ENCODE results near the gene TSPAN11. TPM values are rescaled to one million over a fixed set of nuclear protein-coding genes. Genes with fewer than 3 reads are reported as not detected.

TSPAN11 gene
- total and polyA plus RNA-seq, 2 donors (not counting 3 experiments of a cell fraction or from before 2014, with no cell fraction given) = 2.1 to 3.9 TPM

DNA sequence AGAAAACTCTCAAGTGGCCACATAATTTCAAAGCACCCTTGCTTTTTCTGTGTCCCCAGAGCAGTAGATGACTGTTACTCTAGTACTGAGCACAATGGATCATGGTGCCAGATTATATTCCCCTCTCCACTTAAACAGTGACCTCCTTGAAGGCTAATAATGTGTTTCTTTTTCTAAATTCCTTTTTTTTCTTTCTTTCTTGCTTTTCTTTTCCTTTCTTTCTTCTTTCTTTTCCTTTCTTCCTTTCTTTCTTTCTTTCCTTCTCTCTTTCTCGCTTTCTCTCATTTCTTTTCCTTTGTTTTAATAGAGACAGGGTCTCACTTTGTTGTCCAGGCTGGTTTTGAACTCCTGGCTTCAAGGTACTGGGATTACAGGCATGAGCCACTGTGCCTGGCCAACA, 26.2 kb upstream of the TSPAN11 start:
- no peaks in the 10 kb centered on the region for H3K4me1 ChIP-seq (ENCODE audit: control insufficient read depth, extremely low read depth, insufficient read depth, low read length)
- H3K4me2 ChIP-seq (ENCODE audit: insufficient read depth, low read length) = no peak overlapping the region
- H3K27ac ChIP-seq (ENCODE audit: insufficient read depth, low read depth, low read length) = no peak overlapping the region
- ChIA-PET CTCF (no interaction called here), POLR2A (no interaction called here)
- TF ChIP-seq JUN (IDR thresholded peaks at IDR 0.05; ENCODE audit: borderline replicate concordance, insufficient read depth, insufficient read length, low read depth) (no peak), EZH2 (IDR thresholded peaks at IDR 0.05; ENCODE audit: borderline replicate concordance, low read depth, low read length, severe bottlenecking) (no peak), FOS (IDR thresholded peaks at IDR 0.05; ENCODE audit: borderline replicate concordance, insufficient read depth, low read length) (no peak), GATA2 (IDR thresholded peaks at IDR 0.05; ENCODE audit: insufficient read depth, insufficient read length, low read depth, low read length) (no peak), POLR2AphosphoS5 (IDR thresholded peaks at IDR 0.05; ENCODE audit: insufficient read depth, low read depth, low read length) (no peak), POLR2A (IDR thresholded peaks at IDR 0.05; ENCODE audit: low read depth, low read length) (no peak), MYC (IDR thresholded peaks at IDR 0.05; ENCODE audit: low read depth, low read length) (no peak)
- TF ChIP-seq, protein P1, sequence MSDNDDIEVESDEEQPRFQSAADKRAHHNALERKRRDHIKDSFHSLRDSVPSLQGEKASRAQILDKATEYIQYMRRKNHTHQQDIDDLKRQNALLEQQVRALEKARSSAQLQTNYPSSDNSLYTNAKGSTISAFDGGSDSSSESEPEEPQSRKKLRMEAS (IDR thresholded peaks at IDR 0.05; ENCODE audit: insufficient read depth, insufficient read length) = no peak
- TF ChIP-seq, protein P2, sequence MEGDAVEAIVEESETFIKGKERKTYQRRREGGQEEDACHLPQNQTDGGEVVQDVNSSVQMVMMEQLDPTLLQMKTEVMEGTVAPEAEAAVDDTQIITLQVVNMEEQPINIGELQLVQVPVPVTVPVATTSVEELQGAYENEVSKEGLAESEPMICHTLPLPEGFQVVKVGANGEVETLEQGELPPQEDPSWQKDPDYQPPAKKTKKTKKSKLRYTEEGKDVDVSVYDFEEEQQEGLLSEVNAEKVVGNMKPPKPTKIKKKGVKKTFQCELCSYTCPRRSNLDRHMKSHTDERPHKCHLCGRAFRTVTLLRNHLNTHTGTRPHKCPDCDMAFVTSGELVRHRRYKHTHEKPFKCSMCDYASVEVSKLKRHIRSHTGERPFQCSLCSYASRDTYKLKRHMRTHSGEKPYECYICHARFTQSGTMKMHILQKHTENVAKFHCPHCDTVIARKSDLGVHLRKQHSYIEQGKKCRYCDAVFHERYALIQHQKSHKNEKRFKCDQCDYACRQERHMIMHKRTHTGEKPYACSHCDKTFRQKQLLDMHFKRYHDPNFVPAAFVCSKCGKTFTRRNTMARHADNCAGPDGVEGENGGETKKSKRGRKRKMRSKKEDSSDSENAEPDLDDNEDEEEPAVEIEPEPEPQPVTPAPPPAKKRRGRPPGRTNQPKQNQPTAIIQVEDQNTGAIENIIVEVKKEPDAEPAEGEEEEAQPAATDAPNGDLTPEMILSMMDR (IDR thresholded peaks at IDR 0.05; ENCODE audit: extremely low read depth in 1 of 2, insufficient read depth in 1 of 2, low read depth in 1 of 2, low read length in 2 of 2) = no peak
- H3K79me2 ChIP-seq (ENCODE audit: control insufficient read depth, insufficient read depth, low read length) = no peaks in the 10 kb centered on the region
- H3K4me3 ChIP-seq (replicated peaks in 1 of 3; ENCODE audit: insufficient read depth in 1 of 3, low read depth in 1 of 3, low read length in 3 of 3) = no peak overlapping the region
- dilution Hi-C loops (cut with MboI; ENCODE audit: extremely low pct_ligation_motif_present, low sequenced_read_pairs) = no loop called here
- no peaks in the 10 kb centered on the region for H4K20me1 ChIP-seq (replicated peaks; ENCODE audit: control insufficient read depth, extremely low read depth, insufficient read depth, low read length)
- peaks cover 4 to 9% of the 10 kb centered on the region in 2 experiments for H3K27me3 ChIP-seq (ENCODE audit: control insufficient read depth in 2 of 2, insufficient read depth in 2 of 2, low read length in 2 of 2)
- intact Hi-C loops (cut with micrococcal nuclease) = no loop called here
- H2AFZ ChIP-seq (ENCODE audit: low read depth, low read length) = no peak overlapping the region
- FAIRE-seq (no peak), DNase-seq (ENCODE audit: low read depth, low spot score) (no peak)
- H3K36me3 ChIP-seq (ENCODE audit: control insufficient read depth in 2 of 2, extremely low read depth in 1 of 2, insufficient read depth in 2 of 2, low read length in 2 of 2) = no peaks in the 10 kb centered on the region
- no peak overlapping the region for H3K9ac ChIP-seq (replicated peaks; ENCODE audit: extremely low read depth, insufficient read depth, low read length)
- BruUV-seq (replicated peaks) = no TSS peak
- H3K9me1 ChIP-seq (replicated peaks; ENCODE audit: control insufficient read depth, extremely low read depth, insufficient read depth, low read length) = no peaks in the 10 kb centered on the region
- H3K9me3 ChIP-seq (replicated peaks; ENCODE audit: control insufficient read depth, insufficient read depth, low read length) = no peaks in the 10 kb centered on the region
